ENCODE data around the gene MYCBP.
A peak's percentile ranks its signal among the peaks of the same experiment; 100 is the strongest.
"Not testable (repeated sequence)": the region's sequence is repeated elsewhere in the genome, so short reads cannot be mapped to it uniquely, and the experiment has no call there.

Gene MYCBP

DNA sequence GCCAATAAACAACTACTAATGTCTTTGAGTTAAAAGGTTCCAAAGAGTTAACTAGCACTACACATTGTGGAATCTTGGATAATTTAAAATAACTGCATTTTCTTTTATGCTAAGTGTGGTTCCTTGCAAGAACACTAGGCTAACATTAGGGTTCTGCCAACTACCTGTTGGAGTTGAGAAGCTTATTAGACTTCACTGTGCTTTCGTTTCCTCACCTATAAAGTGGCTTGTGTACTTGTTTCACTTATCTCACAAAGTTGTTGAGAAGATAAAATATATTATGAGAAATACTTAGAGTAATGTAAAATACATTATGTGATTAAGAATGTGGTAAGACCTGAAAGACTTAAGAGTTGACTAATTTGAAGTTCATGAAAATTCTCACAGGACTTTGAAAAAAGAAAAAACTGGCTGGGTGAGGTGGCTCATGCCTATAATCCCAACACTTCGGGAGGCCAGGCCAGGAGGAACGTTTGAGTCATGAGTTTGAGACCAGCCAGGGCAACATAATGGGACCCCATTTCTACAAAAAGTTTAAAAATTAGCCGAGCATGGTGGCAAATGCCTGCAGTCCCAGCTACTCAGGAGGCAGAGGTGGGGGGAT is 7.9 kb downstream of the MYCBP start:
- DNase-seq, result no peak

- DNase-seq, result no peak
Measured at GRCh38 chr1:38860454-38860795, 12.7 kb downstream of the MYCBP start.

- DNase-seq, result peak; percentile 96
Measured at GRCh38 chr1:38859561-38860453, 13.3 kb downstream of the MYCBP start, which contains the start of gene RRAGC. TSS of gene RRAGC (minus strand) at chr1:38859772. CDS start at chr1:38859646, 126 bp downstream.

DNA sequence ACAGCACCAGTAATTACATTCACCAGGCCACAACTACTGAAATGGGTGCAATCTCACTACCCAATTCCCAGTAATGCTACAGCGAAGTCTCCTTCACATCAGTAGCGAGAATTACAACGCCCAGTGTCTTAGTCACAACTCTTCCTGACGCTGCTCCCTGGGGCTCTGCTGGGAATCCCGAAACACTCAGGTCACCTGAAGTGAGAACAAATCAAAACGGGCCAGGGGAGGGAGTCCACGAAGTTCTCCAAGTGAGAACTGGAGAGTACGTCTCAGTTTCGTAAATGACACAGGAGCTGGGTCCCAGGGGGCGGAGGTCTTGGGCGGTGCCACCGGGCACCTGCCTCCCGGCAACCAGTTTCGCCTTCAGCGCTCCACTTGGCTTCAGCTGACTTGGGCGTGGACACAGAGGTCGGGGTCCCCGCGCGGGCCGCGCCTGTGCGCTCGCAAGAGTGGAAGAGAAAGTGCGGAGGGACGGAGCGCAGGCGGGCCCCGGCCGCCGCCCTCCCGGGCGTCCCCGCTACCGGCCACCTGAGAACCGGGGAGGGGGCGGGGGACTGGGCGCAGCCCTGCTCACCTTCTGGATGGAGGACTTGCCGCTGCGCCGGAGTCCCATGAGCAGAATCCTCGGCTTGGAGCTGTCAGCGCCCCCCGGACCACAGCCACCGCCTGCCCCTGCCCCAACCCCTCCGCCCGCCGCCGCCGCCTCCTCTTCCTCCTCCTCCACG is 14.2 kb downstream of the MYCBP start:
- DNase-seq, result peak; percentile 37

- DNase-seq, result no peak
Measured at GRCh38 chr1:38852780-38853179, 20.4 kb downstream of the MYCBP start.

- DNase-seq, result no peak
Measured at GRCh38 chr1:38848071-38848470, 25.1 kb downstream of the MYCBP start.

DNA sequence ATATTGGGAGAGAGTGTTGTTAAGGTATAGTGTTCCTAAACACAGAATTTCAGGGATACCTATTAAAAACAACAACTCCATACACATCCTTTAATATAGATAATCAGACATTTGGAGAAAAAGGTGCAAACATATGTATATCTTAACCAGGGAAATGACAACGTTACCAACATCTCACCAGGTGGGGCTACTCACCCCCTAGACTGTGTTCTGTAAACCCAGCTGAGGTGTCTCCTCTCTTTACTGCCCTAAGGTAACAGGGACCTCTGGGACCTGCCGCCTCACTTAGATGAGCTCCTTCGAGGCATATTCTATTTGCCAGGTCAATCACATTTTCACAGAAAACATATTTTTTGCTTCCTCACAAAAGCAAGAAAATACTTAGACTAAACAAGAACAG is 26.9 kb downstream of the MYCBP start:
- DNase-seq, result no peak

DNA sequence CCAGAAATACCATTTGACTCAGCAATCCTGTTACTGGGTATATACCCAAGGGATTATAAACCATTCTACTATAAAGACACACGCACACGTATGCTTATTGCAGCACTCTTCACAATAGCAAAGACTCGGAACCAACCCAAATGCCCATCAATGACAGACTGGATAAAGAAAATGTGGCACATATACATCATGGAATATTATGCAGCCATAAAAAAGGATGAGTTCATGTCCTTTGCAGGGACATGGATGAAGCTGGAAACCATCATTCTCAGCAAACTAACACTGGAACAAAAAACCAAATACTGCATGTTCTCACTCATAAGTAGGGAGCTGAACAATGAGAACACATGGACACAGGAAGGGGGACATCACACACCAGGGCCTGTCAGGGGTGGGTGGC is 28.1 kb downstream of the MYCBP start:
- DNase-seq, result not testable (repeated sequence)

- no peak for DNase-seq
Measured at GRCh38 chr1:38840281-38840680, 32.9 kb downstream of the MYCBP start.

DNA sequence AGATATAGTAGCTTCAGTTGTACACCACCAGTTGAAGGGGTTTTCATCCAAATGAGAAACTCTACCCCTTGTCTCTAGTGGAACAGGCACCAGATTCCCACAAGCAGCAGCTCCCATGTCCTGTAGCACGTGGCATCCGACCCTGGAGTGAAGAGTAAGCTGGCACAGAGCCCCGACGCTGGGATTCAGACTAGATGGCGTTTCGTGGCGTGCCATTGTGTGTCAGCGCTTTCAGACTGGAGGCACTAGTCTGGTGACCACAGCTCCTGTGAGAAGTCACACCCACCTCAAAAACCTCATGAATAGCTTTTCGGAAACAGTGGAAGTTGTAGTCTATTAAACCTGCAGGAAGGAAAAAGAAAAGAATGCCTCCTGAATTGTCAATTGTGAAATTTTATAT is 33.8 kb downstream of the MYCBP start:
- DNase-seq, result no peak

GRCh38 chr1:38836316-38836715 is 36.8 kb downstream of the MYCBP start:
- not testable (repeated sequence) for DNase-seq

- peak; percentile 89 for DNase-seq
Measured at GRCh38 chr1:38834937-38835827, 38.0 kb downstream of the MYCBP start.

- no peak for DNase-seq
Measured at GRCh38 chr1:38834221-38834782, 38.8 kb downstream of the MYCBP start.

- no peak for DNase-seq
Measured at GRCh38 chr1:38833146-38833545, 40.0 kb downstream of the MYCBP start.

- DNase-seq, result no peak
Measured at GRCh38 chr1:38832370-38832734, 40.8 kb downstream of the MYCBP start.

- DNase-seq, result no peak
Measured at GRCh38 chr1:38831731-38832369, 41.3 kb downstream of the MYCBP start.

GRCh38 chr1:38829368-38829767 is 43.8 kb downstream of the MYCBP start:
- no peak for DNase-seq

- DNase-seq, result no peak
Measured at GRCh38 chr1:38827318-38827717, 45.8 kb downstream of the MYCBP start.

DNA sequence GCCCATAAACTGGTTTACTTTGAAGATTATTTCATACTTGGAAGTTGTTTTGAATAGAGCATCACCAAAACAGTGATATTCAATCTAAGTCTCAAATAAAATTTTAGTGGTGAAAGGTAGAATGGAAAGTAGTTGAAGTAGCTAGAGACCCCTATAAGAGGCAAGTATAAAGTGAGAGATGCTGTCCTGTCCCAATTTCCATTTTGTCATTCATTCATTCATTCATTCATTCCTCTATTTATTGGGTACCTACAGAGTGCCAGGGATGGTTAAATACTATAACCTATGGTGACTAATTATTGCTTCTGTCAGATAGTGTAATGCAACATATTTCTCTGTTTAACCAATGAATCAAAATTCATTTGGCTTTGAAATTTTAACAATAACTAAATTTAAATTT is 46.3 kb downstream of the MYCBP start:
- DNase-seq, result no peak

DNA sequence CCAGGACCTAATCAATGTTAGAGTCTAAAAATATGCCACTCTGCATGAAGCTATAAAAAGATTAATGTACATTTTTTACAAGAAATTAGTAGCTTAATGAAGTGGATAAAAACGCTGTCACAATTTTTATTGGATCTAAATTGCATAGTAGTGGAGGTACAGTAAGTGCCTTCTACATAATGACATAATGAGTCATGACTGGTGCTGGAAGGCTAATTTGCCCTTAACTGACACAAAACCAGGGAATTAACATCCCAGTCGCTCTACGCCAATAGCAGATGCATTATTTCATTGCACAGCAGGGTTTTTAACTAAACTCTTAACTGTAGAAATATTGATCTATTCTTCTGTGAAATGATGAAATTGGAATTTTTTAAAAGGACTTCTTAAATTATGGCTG is 46.9 kb downstream of the MYCBP start:
- peak; percentile 69 for DNase-seq

GRCh38 chr1:38820860-38821259 is 52.3 kb downstream of the MYCBP start:
- no peak for DNase-seq

DNA sequence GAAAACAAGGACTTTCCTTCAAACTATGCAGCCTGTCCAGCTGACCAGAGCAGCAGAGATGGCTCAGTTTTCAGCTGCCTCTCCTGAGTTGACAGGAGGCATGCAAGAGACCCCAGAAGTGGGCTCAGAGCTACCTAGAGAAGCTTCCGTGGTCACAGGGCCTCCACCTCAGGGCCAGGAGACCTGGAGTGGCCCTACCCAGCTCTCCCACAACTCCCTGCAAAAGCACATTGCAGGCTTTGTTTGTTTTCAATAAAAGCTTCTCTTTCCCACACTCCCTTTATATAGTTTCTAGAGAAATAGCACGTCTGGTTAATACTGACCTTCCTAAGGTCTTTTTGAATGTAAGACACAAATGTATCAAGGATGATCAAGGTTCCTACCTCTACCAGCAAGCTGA is 53.6 kb downstream of the MYCBP start:
- no peak for DNase-seq
